Measurements from ENCODE around the gene SLC36A1.
"Not testable (repeated sequence)": the region's sequence is repeated elsewhere in the genome, so short reads cannot be mapped to it uniquely, and the experiment has no call there.

The SLC36A1 gene

DNA sequence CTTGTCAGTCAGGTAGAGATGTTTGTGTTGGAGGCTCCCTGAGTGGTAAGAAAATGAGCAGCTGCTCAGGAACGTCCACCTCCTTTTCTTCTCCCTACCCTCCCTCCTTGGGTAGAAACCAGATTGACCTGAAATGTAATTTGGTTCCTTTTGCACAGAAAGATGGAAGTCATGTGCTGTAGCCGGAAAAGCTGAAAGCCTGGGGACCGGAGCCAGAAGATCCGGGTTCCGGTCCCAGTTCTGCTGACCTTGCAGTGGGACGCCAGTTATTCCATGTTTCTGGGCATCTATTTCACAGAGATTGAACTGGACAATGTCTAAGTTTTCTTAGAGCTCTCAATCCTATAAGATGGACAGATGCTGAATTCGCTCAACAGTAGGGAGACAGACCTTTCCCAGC, 40.1 kb downstream of the SLC36A1 start:
- no peak for DNase-seq

DNA sequence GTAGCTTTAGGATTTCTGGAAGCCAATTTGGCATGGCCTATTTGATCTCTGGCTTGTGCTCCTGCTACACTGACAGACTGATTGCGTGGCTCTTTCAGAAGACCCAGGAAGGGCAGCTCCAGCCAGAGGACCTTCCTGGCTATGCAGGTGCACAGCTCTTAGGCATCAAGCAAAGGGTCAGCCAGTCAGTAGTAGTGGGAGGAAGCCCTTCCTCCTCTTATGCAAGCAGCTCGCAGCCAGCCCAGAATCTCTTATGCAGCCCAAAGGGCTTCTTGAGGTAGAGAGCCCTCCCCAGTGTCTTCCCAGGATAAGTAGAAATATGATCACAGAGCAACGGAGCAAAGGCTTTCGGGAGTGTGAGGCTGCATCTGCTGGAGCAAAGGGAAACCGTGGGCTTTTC, 43.2 kb downstream of the SLC36A1 start:
- DNase-seq = no peak

DNA sequence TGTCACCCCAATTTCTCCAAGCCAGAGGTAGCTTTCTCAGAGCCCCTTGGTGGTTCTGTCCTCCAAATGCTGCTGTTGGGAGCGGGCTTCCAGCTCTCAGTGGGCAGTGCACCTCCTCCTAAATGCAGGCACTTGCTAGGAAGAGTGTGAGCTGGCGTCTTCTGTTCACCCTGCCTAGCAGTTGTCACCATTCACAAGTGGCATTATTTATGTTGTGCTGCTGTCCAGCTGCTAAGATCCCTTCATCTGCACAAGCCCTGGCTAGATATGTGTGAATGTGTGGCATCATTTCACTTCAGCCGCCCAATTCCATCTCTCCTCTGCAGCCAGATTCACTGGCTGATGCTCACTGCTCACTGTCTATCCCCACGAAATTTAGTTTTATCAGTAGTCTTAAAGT, 43.7 kb downstream of the SLC36A1 start:
- DNase-seq = no peak

DNA sequence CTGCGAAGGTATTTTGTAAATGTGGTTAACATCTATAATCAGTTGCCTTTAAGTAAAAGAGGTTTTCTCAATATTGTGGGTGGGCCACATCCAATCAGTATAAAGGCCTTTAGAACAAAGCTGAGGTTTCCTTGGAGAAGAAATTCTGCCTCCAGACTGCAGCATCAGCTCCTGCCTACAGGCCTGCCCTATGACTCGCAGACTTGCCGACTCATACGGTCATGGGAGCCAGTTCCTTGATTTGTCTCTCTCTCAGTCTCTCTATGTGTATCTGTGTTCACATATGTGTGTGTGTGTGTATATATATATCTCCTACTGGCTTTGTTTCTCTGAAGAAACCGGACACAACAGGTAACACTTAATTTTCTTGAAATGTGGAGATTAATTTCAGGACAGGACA, 45.3 kb downstream of the SLC36A1 start:
- DNase-seq = no peak

DNA sequence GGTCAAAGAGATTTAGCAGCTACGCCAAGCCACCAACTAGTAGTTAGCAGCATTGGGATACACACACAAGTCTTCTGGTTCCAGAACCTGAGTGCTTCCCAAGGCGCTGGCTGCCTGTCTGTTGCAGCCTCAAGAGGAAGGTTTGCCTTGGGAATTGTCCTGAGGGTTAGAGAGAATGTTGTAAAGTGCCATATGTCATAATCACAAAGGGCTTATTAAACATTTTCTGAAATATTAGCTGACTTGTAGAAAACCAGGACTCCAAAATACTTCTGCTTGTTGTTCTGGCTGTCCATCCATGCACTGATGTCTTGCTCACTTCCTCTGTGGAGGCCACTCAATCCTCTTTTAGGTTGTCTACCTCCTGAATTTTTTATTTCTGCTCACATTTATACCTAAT, 46.3 kb downstream of the SLC36A1 start:
- no peak for DNase-seq

DNA sequence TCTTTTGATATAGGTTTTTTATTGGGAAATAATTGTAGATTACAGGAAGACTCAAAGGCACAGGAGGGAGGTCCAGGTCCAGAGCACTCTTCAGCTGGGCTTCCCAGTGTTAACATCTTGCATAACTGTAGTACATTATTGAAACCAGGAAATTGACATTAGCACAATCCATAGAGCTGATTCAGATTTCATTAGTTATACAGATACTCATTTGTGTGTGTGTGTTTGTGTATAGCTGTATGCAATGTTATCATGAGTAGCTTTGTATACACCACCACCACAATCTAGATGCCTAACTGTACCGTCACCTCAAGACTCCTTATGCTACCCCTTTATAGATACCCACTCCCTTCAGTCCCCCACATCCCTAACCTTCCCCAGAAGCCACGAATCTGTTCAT, 47.9 kb downstream of the SLC36A1 start:
- DNase-seq = no peak

DNA sequence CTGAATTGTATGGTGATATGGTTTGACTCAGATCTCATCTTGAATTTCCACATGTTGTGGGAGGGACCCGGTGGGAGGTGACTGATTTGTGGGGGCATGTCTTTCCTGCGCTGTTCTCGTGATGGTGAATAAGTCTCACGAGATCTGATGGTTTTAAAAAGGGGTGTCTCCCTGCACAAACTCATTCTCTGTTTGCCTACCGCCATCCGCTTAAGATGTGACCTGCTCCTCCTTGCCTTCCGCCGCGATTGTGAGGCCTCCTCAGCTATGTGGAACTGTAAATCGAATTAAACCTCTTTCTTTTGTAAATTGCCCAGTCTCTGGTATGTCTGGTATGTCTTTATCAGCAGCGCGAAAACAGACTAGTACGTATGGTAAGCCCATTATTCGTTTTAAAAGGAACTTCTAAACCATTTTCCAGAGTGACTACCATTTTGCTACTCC, 48.7 kb downstream of the SLC36A1 start:
- DNase-seq = no peak

DNA sequence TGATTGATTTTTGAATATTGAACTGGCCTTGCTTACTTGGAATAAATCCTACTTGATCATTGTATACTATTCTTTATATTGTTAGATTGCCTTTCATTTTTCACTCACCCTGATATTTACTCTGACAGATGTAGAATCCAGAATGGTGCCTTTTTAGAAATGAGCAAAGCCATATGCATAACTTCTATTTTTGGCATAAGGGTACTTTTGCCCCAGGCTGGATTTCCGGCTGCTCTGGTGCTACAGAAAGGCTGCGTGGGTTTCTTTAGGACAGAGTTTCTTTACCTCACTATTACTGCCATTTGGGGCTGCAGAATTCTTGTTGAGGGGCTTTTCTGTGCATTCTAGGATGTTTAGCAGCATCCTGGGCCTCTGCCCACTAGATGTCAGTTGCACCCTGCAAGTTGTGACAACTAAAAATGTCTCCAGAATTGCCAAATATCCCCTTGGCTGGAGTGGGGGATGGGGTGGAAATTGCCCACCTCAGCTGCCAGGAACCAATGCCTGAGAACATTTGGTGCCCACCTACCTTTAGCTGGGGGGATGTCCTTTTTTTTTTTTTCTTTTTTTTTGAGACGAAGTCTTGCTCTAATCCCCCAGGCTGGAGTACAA, 50.1 kb downstream of the SLC36A1 start:
- DNase-seq = no peak

DNA sequence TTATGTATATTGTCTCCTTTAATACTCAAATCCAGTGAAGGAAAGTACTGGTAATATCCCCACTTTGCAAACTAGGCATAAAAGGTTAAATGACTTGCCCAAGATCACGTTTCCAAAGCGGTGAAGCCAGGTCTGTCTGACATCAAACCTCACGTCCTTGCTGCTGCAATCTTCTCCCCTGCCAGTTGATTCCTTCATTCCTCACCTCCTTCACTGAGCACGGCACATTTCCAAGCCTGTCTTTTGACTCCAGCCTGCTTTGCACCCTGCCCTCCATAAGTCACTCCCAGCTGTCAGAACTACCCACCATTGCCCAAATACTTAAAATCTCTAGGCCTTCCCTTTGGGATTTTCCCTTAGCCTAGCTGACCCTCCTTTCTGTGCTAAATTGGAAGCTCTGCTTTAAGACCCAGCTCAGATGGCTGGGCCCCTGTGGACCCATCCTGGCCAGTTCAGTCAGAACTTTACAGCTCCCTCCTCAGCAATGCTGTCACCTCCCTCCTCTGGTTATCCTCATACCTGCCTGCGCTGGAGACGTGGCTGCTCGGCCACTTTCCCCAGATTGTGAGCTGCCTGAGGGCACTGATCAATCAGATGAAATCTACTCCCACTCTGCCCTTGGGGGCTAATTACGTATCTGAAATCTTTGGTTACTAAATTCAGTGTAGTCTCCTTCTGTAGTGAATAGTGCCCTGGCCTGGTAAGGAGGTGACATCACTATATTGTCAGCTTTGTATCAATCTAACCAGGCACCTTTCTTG, 51.2 kb downstream of the SLC36A1 start:
- no peak for DNase-seq

DNA sequence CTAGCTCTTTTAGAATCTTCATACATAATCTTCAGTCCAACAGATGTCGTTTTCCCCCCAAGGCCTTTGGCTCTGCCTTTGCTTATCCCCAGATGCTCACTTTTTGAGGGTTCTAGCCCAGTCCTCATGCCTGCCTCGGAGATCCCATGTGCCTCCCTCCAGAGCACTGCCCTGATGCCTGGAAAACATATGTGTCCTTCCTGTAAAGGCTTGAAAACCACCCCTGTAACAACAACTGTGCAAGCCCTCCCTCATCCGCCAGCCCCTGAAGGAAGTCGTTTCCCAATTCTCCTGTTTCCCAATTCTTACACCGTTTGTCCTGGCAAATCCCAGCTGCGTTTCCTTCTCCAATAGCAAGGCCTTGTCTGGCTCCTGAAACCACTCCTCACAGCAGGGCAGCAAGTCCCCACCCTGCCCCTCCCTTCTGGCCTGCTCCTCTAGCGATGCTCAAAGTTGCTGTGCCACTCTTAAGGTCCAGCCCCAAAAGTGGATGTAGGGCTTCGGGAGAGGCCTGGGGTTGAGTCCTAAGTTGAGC, 52.2 kb downstream of the SLC36A1 start:
- DNase-seq = no peak

DNA sequence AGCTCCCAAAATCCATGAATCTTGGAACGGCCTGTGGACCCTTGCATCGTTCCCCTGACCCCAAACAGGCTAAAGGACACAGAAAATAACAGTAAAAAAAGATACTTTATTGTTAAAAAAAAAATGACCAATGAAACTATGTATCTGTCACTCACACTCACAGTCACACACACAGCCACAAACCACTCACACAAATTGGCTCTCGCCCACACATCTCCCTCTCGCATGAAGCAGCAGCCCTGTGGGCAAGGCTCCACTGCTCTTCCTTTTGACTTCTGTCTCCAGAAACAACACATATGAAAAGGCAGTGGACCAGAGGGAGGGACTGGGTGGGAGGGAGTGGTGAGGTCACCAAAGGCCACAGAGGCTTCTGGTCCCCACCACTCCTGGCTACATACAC, 56.6 kb downstream of the SLC36A1 start:
- no peak for DNase-seq

DNA sequence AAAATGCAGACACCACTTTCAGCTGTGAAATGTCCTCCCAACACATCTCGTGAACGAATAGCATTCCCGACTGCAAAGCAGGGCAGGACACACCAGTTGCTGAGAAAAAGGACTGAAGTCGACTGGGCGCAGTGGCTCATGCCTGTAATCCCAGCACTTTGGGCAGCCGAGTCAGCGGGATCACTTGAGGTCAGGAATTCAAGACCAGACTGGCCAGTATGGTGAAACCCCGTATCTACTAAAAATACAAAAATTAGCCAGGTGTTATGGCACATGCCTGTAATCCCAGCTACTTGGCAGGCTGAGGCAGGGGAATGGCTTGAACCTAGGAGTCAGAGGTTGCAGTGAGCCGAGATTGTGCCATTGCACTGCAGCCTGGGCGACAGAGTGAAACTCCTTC, 60.9 kb downstream of the SLC36A1 start:
- not testable (repeated sequence) for DNase-seq

DNA sequence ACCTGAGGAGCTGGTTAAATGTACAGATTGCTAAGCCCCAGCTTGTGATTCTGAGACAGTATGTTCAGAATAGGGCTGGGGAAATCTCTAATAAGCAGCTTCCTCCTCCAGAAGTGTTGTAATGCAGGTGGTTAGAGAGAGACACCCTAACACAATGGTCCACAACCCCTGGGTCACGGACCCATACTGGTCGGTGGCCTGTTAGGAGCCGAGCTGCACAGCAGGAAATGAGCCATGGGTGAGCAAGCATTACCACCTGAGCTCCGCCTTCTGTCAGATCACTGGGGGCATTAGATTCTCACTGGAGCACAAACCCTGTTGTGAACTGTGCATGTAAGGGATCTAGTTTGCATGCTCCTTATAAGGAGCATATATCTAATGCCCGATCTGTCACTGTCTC, 61.8 kb downstream of the SLC36A1 start:
- DNase-seq = peak; percentile 38 to 65

DNA sequence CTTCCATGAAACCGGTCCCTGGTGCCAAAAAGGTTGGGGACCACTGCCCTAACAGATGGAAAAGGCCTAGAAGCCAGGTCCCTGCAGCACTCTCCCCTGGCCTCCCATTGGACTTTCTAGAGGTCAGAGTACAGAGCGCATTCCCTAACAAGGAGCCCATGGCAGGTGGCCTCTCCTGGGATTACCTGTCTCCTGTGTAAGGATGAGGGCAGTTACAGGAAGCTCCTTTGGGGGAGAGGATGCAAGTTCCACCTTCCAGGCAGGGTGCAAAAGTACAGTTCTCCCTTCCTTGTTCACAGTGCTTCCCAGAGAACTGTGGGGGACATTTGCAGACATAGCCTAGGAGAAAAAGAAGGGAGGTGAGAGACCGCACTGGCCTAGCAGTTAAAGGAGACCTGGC, 62.4 kb downstream of the SLC36A1 start:
- peak in 1 of 2 experiments; percentile 4 for DNase-seq

DNA sequence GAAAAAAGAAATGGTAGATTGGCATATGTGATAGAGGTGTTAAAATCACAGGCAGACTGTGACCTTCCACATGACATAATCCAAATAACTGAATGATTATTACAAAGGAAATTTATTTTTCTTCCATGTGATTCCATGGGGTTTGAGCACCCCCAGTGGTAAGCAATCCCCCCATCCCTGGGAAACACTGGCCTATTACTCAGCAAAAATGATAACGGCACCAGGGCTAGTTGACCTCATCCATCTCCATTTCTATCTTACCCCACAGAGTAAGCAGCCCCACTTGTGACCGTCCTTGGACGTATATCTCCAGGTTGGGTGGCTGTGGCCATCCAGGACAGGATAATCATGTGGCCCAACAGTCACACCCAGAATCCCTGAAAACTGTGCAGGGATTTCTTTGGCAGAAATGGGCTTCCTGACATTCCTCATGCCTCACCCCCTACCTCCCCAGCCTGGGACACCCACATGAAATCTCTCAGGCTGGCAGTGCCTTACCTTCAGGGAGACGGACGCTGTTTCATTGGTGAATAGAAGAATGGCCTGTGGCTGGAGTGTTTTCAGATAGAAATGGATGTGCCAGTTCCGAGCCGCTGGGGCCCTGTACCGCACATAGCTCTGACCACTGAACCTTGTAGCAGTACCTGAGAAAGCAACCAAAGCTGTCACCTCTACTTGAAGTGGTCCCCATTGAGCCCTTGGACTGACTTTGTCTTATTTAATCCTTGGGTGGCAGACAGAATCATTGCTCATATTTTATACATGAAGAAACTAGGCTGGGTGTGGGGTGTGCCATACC, 69.9 kb downstream of the SLC36A1 start:
- DNase-seq = no peak

DNA sequence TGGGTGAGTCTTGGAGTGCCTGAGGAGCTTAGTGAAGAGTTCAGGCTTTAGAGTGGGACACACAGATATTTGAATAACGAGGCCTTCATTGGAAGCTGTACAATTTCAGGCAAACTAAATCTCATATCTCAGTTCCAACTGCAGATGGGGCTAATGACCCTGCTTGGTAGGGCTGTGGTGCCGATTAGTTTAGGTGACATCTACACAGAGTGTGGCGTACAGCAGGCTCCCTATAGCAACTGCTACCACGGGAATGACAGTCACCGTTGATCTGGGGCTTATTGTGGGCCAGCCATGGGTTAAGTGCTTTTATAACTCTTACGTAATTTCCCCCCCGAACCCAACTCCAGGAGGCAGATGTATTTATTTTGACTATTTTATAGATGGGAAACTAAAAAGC, 72.9 kb downstream of the SLC36A1 start:
- peak in 1 of 2 experiments; percentile 3 for DNase-seq

DNA sequence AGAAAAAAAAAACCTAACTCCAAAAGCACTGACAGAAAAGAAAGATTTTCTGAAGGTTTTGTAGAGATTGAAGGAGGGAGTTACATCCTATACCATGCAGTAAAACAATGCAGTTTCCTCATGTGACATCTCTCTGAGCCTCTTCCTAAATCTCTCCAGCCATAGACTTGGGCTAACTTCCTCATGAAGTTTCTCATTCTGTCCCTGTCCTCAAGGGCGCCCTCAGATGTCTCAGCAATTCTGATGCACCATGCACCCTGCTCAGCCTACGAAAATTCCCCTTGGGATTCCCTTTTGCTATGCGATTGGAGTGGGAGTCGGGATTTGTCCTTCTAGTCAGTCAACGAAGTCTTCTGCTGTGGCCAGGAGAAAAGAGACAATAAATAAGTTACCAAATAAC, 74.8 kb downstream of the SLC36A1 start:
- no peak for DNase-seq

DNA sequence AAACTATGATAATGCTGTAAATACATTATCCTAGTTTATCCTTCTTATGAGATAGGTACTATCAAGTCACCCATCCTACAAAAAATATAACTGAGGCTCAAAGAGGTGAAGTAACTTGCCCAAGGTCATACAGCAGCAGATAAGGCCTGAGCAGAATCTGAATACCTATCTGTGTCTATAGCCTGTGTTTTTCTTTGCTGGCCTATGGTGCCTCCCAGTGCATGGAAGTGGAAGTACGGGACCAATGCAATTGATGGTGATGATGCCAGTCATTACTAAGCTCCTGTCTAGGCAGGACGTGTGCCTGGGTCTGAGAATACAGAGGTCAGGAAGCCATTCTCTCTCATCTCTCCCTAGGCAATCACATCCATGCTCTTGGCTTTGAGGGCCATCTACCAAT, 75.9 kb downstream of the SLC36A1 start:
- DNase-seq = peak; percentile 45 to 78

DNA sequence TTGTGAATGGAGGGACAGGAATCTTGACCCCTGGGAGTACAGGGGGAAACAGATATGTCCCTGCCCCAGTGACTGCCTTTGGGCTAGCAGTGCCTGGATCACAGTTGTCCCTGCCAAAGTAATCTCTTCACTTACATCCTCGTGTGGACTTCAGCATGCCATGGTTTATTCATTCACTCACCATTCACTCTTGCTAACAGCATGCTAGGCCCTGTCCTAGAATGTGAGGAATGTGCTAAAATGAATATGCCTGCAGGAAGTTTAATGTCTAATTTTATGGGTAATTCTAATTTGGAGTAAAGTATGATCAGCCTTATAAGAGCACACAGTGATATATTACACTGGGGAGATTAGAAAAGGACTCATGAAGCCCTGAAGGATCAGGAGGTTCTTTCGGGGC, 80.8 kb downstream of the SLC36A1 start:
- no peak for DNase-seq

DNA sequence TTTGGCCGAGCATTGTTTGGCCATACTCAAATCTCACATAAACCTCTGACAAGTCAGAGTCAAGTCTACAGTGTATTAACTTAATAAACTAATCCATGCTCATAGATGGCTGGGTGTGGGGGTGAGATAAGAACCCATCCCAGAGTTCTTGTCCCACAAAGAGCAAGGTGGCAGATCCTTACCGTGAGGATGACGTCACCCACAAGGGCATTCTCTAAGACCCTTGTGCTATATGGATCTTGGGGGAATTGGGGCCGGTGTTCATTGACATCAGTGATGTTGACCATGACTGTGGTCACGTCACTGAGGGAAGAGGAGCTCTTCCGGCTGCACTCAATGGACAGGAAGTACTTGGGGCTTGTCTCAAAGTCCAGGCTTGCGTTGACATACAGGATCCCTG, 81.6 kb downstream of the SLC36A1 start:
- DNase-seq = no peak

DNA sequence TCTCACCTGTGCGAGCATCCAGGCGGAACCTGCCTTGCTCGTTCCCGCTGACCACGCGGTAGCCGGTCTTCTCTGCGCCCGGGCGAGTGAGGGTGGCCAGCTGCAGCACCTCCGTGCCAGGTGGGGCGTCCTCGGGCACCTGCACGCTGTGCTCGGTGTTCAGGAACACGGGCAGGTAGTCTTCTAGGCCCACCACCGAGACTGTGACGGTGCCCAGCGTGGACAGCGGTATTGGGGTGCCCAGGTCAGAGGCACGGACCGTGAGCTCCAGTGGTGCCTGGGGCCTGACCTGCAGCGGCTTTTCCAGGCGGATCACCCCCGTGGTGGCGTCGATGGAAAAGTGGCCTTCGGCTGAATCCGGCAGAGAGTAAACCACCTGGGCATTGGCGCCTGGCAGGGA, 84.2 kb downstream of the SLC36A1 start:
- peak in 1 of 2 experiments; percentile 1 for DNase-seq

DNA sequence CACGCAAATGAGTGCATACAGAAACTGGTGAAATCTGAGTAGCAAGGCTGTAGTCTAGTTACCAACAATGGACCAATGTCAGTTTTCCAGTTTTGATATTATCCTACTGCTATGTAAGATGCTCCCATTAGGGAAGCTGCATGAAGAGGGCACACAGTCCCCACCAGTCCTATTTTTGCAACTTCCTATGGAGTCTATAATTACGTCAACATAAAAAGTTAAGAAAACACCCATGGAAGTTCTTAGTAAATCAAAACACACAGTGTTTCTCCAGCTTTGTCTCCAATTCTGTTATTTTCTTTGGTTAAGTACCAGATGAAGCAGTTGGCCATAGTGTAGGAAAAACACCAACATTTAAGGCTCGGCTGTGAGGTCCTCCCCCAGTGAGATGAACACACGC, 85.0 kb downstream of the SLC36A1 start:
- peak in 1 of 2 experiments; percentile 2 for DNase-seq

DNA sequence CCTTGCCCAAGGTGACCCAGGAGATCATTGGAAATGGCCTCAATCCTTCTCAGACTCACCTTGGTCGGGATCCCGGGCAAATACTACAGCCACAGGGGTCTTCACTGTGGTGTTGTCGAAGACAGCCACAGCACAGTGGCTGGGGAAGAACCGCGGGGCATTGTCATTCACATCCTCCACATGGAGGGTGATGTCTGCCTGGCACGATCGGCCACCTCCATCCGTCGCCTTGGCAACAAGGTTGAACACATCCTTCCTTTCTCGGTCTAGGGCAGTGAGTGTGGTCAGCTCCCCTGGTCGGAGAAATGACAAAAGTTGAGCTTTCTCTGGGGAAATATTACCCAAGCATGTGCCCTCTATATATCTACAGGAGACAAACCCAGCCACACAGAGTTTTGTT, 86.9 kb downstream of the SLC36A1 start:
- DNase-seq = no peak

DNA sequence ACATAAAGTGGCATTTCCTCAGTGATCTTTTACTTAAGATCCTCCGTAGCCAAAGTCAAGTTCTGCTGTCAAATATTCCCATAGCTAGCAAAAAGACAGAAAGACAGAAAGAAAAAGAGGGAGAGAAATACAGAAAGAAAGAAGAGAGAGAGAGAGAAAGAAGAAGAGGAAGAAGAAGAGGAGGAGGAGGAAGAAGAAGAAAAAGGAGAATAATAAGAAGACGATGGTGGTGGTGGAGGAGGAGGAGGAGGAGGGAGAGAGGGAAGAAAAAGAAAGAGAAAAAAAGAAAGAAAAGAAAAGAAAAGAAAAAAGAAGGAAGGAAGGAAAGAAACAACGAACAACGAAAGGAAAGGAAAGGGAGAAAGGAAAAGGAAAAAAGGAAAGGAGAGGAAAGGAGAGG, 89.6 kb downstream of the SLC36A1 start:
- DNase-seq = no peak
